HG02852 (cell line): ENCODE data around the gene DENND2A.
A peak's percentile ranks its signal among the peaks of the same experiment; 100 is the strongest.
"Not testable (repeated sequence)": the region's sequence is repeated elsewhere in the genome, so short reads cannot be mapped to it uniquely, and the experiment has no call there.

Experiments used
- ATAC-seq: cut with Tn5 transposase; IDR thresholded peaks from one replicate; pipeline ENCODE4 v1.9.1; 2021; ENCODE audit warnings: mild to moderate bottlenecking, moderate library complexity; ENCODE audit not compliant: unreplicated experiment

Gene DENND2A

GRCh38 chr7:140673063-140673773 is 32.6 kb upstream of the DENND2A start:
- peak; percentile 45 for ATAC-seq

- peak; percentile 50 for ATAC-seq
Observed at GRCh38 chr7:140672382-140673062, 31.9 kb upstream of the DENND2A start, which contains the start of gene ADCK2. Gene ADCK2 (plus strand): TSS chr7:140672945. CDS start chr7:140673331, 386 bp downstream.

- no peak for ATAC-seq
Observed at GRCh38 chr7:140671966-140672365, 31.4 kb upstream of the DENND2A start.

- no peak for ATAC-seq
Observed at GRCh38 chr7:140670343-140670935, 29.8 kb upstream of the DENND2A start.

- not testable (repeated sequence) for ATAC-seq
Observed at GRCh38 chr7:140669862-140670261, 29.2 kb upstream of the DENND2A start.

GRCh38 chr7:140669352-140669751 is 28.7 kb upstream of the DENND2A start:
- ATAC-seq, result no peak

- no peak for ATAC-seq
Observed at GRCh38 chr7:140668641-140669040, 28.0 kb upstream of the DENND2A start.

- ATAC-seq, result no peak
Observed at GRCh38 chr7:140667476-140667875, 26.9 kb upstream of the DENND2A start.

GRCh38 chr7:140662938-140663337 is 22.3 kb upstream of the DENND2A start:
- ATAC-seq, result not testable (repeated sequence)

- ATAC-seq, result no peak
Observed at GRCh38 chr7:140661124-140661523, 20.5 kb upstream of the DENND2A start.

GRCh38 chr7:140659856-140660255 is 19.2 kb upstream of the DENND2A start:
- no peak for ATAC-seq

GRCh38 chr7:140657891-140658290 is 17.3 kb upstream of the DENND2A start:
- no peak for ATAC-seq

GRCh38 chr7:140656548-140657515 is 16.2 kb upstream of the DENND2A start:
- ATAC-seq, result peak; percentile 92

GRCh38 chr7:140655511-140656408 is 15.1 kb upstream of the DENND2A start:
- ATAC-seq, result no peak

- ATAC-seq, result no peak
Observed at GRCh38 chr7:140654661-140655060, 14.0 kb upstream of the DENND2A start.

- ATAC-seq, result no peak
Observed at GRCh38 chr7:140654109-140654387, 13.4 kb upstream of the DENND2A start.

- ATAC-seq, result no peak
Observed at GRCh38 chr7:140653319-140654108, 12.9 kb upstream of the DENND2A start.

GRCh38 chr7:140650367-140650766 is 9.8 kb upstream of the DENND2A start:
- ATAC-seq, result no peak

- no peak for ATAC-seq
Observed at GRCh38 chr7:140649556-140650205, 9.1 kb upstream of the DENND2A start.
